Endothelial cell of hepatic sinusoid (primary cell): Measurements from ENCODE around the gene BCAS3.

Experiments used
- in situ Hi-C: cut with HindIII; loops from 2 replicates; pipeline ENCODE4 v1.10.0; 2017; ENCODE audit warnings: low sequenced_read_pairs

The BCAS3 gene

DNA sequence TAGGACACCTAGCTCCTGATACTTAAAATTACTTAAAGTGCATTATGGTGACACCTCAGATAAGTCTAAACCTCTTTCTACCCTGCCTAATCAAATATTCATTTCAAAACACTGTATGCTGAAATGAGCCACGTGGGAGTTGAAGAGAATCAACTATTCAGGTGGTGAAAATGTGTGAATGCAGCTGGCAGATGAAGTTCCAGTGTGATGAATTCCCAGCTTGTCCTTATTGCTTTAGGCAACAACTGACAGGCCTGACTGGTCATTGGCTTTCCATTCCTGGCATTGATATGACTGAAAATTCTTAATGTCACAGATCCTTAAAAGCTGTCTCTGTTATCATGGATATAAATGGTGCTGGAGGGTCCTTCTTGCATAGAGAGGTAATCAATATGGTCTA is 420.1 kb downstream of the BCAS3 start:
- in situ Hi-C loops = no loop called here

DNA sequence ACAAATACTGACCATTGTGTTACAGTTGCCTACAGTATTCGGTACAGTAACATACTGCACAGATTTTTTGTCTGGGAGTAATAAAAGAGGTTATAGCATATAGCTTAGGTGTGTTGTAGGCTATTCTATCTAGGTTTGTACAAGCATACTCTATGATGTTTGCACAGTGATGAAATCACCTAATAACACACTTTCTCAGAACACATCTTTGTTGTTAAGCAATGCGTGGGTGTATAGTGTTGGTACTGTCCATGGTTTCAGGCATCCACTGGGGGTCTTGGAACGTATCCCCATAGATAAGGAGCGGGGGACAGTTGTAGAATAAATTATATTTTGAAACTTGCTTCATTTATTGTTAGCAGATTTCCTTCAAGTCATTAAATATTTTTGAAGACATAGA is 428.7 kb downstream of the BCAS3 start:
- in situ Hi-C loops = no loop called here

DNA sequence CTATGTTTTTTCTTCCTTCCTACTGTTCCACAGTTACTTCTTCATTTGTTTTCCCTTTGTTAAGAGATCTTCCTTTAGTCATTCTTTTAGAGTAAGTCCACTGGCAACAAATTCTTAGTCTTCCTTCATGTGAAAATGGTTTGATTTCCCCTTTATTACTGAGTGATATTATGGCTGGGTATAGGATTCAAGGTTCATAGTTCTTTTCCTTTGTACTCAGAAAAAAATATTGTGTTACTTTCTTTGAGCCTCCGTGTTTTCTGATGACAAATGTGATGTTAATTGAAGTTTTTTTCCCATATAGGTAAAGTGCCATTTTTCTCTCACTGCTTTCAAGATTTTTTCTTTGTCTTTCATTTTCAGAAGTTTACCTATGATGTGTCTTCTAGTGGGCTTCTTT is 438.9 kb downstream of the BCAS3 start:
- in situ Hi-C loops = no loop called here

DNA sequence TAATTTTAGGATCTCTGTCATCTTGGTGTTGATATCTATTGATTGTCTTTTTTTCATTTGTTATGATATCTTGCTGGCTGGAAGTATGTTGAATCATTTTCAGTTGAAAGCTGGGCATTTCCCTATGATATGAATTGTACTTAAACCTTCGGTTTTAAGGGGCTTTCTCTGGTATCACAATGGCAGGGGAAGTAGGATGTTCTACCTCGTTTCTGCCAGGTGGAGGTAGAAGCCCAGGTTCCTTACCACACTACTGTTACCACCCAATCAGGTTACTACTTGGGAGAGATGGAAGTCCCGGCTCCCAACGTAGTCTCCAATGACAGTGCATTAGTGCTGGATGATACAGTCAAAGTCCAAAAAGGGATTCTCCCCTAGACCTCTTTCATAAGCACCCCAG is 440.3 kb downstream of the BCAS3 start:
- in situ Hi-C loops = no loop called here

DNA sequence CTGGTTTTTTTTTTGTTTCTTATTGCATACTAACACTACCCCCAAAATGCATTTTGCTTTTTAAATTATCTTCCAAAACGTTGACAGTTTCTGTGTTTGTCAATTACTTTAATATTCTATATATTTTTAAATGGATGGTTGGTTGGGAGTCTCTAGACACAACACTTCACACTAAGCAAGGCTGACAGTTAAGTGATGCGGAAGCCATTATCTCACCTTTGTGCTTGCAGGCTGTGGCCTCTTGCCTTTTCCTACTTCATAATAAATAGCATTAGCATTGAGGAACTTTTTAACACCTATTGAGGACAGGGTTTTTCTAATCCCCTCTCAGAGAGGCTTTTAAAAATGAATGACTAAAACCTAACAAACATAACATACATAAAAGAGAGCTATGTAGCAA is 441.2 kb downstream of the BCAS3 start:
- in situ Hi-C loops = no loop called here

DNA sequence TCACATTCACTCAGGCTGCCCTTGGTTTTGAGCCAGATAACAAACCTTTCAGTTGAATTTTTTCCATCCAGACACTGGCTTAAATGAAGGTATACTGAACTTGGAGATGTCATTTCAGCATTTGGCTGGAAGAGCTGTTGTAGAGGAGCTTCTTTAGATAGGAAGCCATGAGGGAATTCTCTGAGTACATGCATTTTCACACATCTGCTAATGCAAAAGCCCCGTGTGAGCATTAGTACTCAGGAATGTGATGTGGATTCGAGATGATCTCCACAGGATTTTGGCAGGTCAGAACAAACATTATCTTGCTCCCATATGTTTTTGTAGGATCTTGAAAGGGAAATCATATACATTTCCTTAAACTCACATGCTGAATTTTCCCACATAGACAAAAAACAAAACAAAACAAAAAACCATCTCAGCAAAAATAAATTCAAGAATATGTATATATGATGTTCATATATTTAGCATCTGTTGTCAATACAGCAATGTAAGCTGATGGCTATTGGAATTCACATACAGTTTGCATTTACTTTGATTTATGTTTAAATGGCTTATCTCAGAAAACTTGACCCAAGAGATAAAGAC is 444.8 kb downstream of the BCAS3 start:
- in situ Hi-C loops = no loop called here

DNA sequence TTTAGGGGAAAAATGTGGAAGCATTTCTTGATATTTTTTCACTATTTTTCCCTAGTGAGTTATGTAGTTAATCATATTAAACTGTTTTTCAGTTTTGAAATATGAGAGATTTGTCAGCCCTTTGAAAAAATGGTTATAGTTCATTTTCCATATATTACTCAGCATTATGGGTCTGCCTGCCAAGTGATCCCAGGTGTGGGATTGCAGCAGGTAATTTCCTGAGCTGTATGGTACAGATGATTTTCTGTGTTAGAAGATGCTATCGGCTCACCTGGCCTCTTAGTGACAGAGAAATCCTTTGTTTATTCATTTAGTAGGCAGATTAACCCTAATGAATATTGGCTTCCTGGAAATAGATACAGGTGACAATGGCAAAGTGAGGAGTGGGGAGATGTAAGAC is 446.9 kb downstream of the BCAS3 start:
- in situ Hi-C loops = no loop called here

DNA sequence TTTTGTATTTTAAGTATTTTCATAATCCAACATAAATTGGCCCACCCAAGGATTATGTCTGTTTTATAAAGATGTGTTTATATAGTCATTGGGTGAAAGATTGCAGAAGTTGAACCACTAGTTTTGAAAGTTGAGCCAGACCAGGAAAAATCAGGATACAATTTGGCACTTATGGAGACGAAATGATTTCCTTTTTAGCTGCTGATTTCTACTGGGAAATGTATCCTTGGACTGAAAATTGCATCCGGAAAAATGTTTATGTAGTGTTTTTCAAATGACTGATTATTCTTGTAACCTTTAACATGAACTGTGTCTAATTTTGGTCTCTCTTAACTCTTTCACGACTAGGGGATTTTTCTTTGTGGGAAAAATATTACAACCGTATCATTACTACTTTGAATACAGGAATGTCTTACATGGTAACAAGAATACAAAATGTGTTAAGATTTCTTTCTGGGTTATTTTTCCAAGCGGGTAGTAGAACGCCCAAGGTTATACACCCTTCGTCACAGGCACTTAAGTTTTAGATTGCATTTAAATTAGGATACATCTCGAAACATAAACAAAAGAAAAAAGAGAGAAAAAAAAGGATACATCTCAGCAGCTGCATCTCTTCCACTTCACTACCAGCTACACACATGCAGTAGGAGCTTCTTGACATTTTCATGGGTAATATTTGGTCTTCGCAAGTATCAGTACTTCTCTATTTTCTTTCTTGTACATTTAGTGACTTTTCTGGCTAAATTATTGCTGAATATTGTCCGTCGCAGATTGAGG is 449.0 kb downstream of the BCAS3 start:
- in situ Hi-C loops = no loop called here

DNA sequence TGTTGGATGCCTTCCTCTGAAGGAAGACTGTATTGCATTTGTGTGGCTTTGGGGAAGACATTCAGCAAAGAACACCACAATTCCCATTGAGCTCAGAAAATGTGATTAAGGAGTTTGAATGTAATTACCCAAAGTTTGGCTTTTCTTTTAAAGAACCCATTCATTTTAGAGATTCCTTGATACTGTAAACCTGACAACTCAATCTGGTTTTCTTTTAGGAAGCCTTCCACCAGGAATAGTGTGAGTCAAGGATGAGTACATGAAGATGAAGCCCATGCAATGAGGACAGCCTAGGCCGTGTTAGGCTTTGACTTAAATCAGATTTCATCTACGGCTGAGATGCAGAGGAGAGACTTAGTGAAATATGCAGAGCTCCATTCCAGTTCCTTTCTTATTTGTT is 450.3 kb downstream of the BCAS3 start:
- in situ Hi-C loops = no loop called here

DNA sequence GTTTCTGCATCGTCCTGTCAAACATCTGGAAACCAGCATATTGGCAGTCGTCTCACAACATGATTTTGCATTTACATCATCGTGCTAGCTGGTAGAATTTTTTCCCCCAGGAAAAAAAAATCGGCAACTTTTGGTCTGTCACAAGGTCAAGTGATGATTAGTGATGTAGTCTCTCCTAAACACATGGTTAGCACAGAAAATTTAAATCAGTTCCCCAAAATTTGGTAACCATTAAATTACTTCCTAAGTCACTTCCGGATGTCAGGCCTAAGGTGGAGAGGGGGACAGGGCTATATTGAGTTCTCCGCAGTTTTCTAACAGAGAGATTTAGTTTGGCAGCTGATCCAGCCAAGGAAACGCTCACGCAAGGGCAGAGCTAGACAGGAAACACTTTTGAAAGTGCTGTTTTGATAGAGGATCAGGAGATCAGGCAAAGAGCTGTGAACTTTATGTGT is 451.0 kb downstream of the BCAS3 start:
- in situ Hi-C loops = no loop called here

DNA sequence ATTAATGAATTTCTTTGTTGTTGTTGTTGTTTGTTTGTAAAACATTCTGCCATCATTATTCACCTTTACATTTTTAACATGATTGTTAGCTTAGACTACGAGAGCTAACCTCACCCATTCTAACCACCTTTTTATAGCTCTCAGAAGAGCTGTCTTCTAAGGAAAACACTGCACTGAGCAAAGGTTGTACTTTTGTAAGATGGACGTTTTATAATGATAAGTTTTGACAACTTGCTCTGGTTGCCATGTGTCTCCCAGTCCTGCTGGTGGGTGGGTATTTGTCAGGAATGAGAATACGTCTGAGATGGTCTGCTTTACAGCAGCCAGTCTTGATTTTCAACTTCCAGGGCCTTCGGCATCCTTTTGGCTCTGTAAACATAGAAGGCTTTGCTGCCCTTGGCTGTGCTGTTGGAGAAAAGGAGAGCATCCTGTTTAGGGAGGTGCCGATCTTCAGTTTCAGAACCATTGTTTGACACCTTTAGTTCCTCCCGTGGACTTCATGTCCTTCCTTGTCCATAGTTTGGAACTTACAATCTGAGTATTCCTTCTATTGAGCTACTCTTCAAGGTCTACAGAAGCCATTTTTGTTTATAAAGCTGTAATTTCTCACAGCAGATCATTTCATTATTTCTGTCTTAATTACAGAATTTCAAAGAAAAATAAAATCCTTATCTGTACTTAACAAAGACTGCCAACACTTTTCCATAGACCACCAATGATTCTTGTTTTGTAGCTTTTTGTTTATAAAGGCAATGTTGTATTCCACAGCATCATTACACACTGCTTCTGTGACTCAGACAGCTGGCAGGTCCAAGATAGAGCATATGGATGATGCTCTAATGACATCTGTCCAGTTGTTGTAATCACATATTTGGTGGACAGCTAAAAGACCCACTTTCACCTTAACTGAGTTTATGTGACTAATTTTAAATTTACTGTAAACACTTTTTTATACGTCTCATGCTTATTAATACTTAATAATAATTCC is 451.9 kb downstream of the BCAS3 start:
- in situ Hi-C loops = no loop called here

DNA sequence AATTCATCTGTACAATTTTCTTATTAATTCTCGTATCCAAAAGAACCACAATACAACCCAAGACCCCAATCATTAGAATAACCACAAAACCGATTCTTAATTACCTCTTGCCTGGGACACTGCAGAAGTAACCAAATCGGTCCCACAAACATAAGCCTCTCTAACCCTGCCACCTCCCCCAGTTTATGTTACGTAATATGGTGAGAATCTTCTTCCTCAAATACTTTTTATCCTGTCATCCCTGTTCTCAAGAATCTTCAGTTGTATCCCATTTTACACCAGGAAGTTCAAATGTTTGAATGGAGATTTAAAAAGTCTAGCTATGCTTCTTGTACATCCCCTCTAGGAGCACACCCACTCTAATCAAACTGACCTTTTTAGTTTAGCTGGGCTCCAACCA is 452.7 kb downstream of the BCAS3 start:
- in situ Hi-C loops = no loop called here

DNA sequence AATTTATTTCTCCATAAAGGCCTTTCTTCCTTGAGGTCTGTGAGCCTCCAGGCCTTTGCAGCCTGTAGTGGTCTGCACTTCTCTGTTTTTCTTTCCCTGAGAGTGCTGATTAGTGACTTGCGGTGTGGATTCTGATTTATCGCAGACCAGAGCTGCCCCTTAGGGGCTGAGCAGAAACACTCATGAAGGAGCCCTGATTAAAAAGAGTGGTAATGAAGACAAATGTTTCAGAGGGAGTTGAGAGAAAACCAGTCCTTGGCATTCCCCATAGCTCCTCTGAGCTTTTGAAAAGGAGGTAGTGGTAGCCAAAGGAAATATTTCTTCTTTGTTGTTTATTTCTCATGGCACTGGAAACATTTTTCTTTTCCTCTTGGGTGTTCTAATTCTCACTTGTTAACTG is 453.9 kb downstream of the BCAS3 start:
- in situ Hi-C loops = no loop called here

DNA sequence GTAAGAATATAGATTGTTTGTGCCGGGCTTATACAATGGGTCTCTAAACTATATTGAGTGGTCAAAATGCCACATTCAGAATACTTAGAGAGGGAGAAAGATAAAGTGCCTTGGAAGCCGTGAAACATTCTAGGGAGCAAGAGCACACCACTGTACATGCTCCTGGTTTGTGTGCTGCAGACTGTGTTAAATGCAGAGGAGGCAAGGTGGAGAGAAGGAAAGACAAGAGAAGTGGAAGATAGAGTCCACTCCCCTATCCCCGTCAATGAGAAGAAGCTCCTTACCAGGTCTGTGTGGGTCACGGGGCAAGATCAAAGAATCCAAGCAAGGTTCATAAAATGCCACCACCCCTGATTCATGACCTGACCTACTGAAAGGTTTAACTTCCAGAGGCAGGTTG is 454.9 kb downstream of the BCAS3 start:
- in situ Hi-C loops = no loop called here

DNA sequence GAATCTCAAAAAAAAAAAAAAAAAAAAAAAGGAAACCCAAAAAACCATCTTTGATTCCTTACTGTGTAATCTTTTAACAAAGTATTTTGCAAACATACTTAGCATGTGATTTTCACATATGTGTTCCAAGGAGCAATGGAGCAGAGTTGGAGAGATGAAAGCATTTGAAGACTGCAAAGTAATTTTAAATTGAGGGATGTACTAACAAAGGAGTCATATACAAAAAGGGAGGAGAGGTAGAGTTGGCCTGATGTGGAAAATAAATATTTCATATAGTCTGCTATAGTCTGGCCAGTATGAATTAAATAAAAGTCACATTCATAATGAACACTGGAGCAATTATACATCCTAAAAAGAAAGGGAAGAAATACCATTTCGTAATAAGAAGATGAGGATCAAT is 456.2 kb downstream of the BCAS3 start:
- in situ Hi-C loops = no loop called here

DNA sequence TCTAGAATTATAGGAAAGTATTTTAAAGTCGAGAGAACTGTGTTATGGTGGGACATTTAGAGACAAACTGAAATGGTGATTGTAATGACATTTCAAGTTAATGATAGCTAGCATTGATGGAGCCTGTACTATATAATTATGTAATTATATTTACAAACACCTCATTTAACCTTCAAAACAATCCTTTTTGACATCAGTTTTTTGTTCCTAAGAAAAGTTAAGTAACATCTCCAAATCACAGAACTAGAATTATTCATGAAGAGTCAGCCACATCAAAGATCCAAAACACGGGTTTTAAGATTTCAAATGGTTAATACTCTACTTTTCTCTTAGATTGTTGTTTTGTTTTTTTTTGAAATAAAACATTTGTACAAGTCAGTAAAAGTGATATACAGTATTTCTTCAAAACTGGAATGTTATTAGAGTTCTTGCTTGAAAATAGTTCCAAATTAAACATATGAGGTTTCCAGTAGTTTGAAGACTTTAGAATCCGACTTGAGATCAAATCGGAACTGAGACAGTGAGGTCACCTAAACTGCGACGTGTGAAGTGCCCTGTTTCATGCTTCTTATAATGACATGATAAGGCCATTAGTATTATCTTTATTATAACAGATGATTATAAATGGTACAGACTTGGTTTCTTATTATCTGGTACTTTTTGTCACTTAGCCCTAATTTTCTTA is 457.0 kb downstream of the BCAS3 start:
- in situ Hi-C loops = no loop called here

DNA sequence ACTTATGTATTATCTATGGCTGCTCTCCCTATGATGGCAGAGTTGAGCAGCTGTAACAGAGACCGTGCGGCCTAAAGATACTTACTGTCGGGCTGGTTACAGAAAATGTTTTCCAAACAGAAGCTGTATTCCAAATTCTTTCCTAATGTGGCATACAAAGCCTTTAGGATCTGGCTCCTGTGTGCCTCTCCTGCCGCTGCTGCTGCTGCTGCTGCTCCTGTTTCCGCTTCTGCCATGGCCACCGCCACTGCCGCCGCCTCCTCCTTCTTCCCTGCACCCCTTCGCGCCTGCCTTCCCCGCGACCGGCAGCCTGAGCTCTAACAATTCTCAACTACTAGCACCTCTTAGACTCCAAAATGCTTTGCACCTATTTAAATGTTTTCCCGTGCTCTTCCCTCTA is 458.1 kb downstream of the BCAS3 start:
- in situ Hi-C loops = no loop called here

DNA sequence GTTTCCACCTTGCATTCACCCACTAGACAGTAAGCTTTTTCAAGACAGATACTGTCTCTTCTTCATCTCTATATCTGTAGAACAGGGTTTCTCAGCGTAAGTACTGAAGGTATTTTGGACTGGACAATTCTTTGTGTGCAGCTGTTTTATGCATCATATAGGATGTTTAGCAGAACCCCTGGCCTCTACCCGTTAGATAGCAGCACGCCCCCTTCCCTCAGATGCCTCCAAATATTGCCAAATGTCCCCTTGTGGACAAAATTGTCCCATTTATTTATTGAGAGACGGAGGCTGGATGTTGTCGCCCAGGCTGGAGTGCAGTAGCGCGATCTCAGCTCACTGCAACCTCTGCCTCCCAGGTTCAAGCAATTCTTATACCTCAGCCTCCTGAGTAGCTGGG is 458.6 kb downstream of the BCAS3 start:
- in situ Hi-C loops = no loop called here

DNA sequence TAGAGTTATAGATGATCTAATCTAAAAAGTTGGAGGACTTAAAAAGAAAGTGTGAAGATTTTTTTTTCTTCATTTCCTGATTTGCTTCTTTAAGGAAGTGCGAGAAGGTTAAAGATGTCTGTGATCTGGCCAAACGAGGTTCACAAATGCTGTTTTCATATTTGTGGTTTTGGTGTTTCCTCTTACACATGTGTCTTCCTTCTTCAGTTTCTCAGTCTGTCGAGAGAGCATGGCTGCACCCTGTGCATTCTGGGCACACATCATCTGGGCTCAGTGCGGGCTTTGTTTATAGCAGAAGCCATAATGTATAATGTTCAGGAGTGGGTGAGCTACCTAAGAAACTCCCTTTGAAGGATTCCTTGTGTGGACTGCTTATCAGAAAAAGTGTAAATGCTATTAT is 461.6 kb downstream of the BCAS3 start:
- in situ Hi-C loops = no loop called here

DNA sequence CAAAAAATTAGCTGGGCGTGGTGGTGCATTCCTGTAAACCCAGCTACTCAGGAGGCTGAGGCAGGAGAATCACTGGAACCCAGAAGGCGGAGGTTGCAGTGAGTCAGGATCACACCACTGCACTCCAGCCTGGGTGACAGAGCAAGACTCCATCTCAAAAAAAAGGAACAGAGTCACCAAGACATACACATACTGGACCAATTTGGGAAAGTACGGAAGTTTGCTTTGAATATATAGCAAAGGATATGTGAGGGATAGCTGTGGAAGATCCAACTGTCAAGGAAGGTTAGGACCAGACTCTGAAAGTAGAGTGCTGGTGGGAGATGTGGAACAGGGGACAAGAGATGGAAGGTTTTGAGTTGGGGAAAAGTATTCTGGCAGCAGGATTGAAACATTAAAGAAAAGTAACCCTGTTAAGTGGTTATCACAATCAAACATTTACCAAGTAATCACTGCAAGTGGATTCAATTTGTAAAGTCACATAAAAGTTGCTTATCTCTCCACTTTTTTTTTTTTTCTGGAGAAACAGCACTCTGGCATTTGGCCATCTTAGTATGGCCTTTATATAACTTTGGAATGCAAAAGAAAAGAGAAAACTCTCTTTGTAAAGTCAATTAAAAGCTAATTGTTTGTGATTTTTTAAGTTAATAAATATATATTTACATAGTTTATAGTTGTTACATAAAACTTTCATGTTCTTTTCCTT is 462.6 kb downstream of the BCAS3 start:
- in situ Hi-C loops = no loop called here
